OCI-LY1 (cell line): ENCODE results near the gene MMP26.
"Not testable (repeated sequence)": the region's sequence is repeated elsewhere in the genome, so short reads cannot be mapped to it uniquely, and the experiment has no call there.

Experiments used
- H2AFZ ChIP-seq: fragments of 200-600 bp; sonication (generic), shearing (Covaris generic); 2 replicates; pipeline ENCODE4 v1.6.0; 2014; ENCODE audit warnings: antibody characterized with exemption, mild to moderate bottlenecking, low read length
- H3F3A ChIP-seq: fragments of 200-600 bp; sonication (generic), shearing (Covaris generic); 2 replicates; pipeline ENCODE4 v1.6.0; 2014; ENCODE audit warnings: mild to moderate bottlenecking, antibody characterized with exemption, low read length, moderate library complexity; ENCODE audit not compliant: insufficient read depth
- H3K27ac ChIP-seq: fragments of 200-600 bp; sonication (generic); 2 replicates; pipeline ENCODE4 v1.5.1; 2014; ENCODE audit warnings: low read length, mixed run types, mild to moderate bottlenecking, low read depth; ENCODE audit not compliant: poor library complexity, severe bottlenecking
- H3K27me3 ChIP-seq: fragments of 200-600 bp; sonication (generic); 2 replicates; pipeline ENCODE4 v1.6.0; 2014; ENCODE audit warnings: antibody characterized with exemption, mild to moderate bottlenecking, low read length, moderate library complexity; ENCODE audit not compliant: insufficient read depth
- H3K36me3 ChIP-seq: fragments of 200-600 bp; sonication (generic); 2 replicates; pipeline ENCODE4 v1.6.1; 2014; ENCODE audit warnings: mild to moderate bottlenecking, antibody characterized with exemption, low read length, moderate library complexity, mixed read lengths; ENCODE audit not compliant: insufficient read depth
- H3K4me1 ChIP-seq: fragments of 200-600 bp; sonication (generic); 2 replicates; pipeline ENCODE4 v1.5.1; 2014; ENCODE audit warnings: mild to moderate bottlenecking, low read length, moderate library complexity; ENCODE audit not compliant: insufficient read depth, severe bottlenecking
- H3K4me2 ChIP-seq: fragments of 200-600 bp; sonication (generic), shearing (Covaris generic); 2 replicates; pipeline ENCODE4 v1.6.1; 2014; ENCODE audit warnings: low read length
- H3K4me3 ChIP-seq: fragments of 200-600 bp; sonication (generic); 2 replicates; pipeline ENCODE4 v1.5.1; 2014; ENCODE audit warnings: low read length, low read depth, mild to moderate bottlenecking, mixed read lengths; ENCODE audit not compliant: poor library complexity, severe bottlenecking
- H3K79me2 ChIP-seq: fragments of 200-600 bp; shearing (Covaris generic); 2 replicates; pipeline ENCODE4 v1.6.1; 2016; ENCODE audit warnings: mixed run types, low read length, mixed read lengths; ENCODE audit not compliant: insufficient read depth
- H3K9ac ChIP-seq: fragments of 200-600 bp; sonication (generic), shearing (Covaris generic); 2 replicates; pipeline ENCODE4 v1.6.1; 2014; ENCODE audit warnings: mild to moderate bottlenecking, low read length, mixed read lengths
- H3K9me2 ChIP-seq: fragments of 200-600 bp; sonication (generic), shearing (Covaris generic); 2 replicates; pipeline ENCODE4 v1.6.1; 2014; ENCODE audit warnings: low read depth, mild to moderate bottlenecking, low read length, mixed read lengths
- H3K9me3 ChIP-seq: fragments of 200-600 bp; shearing (Covaris generic); 2 replicates; pipeline ENCODE4 v1.6.1; 2014; ENCODE audit warnings: low read length, mixed read lengths
- H4K20me1 ChIP-seq: fragments of 200-600 bp; sonication (generic), shearing (Covaris generic); 2 replicates; pipeline ENCODE4 v1.6.0; 2016; ENCODE audit warnings: mild to moderate bottlenecking, low read length; ENCODE audit not compliant: insufficient read depth
- CTCF ChIP-seq: fragments of 200-600 bp; sonication (generic), shearing (Covaris generic); IDR thresholded peaks from 2 replicates; pipeline ENCODE4 v1.5.1; 2017; ENCODE audit warnings: mild to moderate bottlenecking, antibody characterized with exemption, low read length, moderate library complexity, mixed read lengths
- EZH2 ChIP-seq: fragments of 200-600 bp; sonication (generic), shearing (Covaris generic); IDR thresholded peaks from 2 replicates; pipeline ENCODE4 v1.8.0; 2017; ENCODE audit warnings: borderline replicate concordance, mixed run types, mild to moderate bottlenecking, antibody characterized with exemption, low read length, moderate library complexity, mixed read lengths

The MMP26 gene

GRCh38 chr11:4713241-4713640, 8.7 kb downstream of the MMP26 start:
- H3K27me3 ChIP-seq = no peaks in the 10 kb centered on the region
- no peak overlapping the region for H3K4me2 ChIP-seq
- no peaks in the 10 kb centered on the region for H3K4me1 ChIP-seq
- H3K4me3 ChIP-seq = no peak overlapping the region
- no peaks in the 10 kb centered on the region for H3K79me2 ChIP-seq
- no peak for TF ChIP-seq EZH2
- no peak for TF ChIP-seq CTCF
- no peaks in the 10 kb centered on the region for H3K36me3 ChIP-seq
- H4K20me1 ChIP-seq = no peaks in the 10 kb centered on the region
- H3K9me3 ChIP-seq = no peaks in the 10 kb centered on the region
- no peak overlapping the region for H3K9ac ChIP-seq
- no peak overlapping the region for H3K27ac ChIP-seq
- H3F3A ChIP-seq = no peaks in the 10 kb centered on the region
- H2AFZ ChIP-seq = no peak overlapping the region
- H3K9me2 ChIP-seq = no peaks in the 10 kb centered on the region

GRCh38 chr11:4714300-4714699, 9.7 kb downstream of the MMP26 start:
- Histone ChIP-seq H3K27ac (no peak overlapping the region), H3K9me3 (no peaks in the 10 kb centered on the region), H2AFZ (no peak overlapping the region), H3K36me3 (no peaks in the 10 kb centered on the region), H3K27me3 (no peaks in the 10 kb centered on the region), H3K4me3 (no peak overlapping the region), H3K79me2 (no peaks in the 10 kb centered on the region), H3K9me2 (no peaks in the 10 kb centered on the region), H3K9ac (no peak overlapping the region), H3F3A (no peaks in the 10 kb centered on the region), H3K4me1 (no peaks in the 10 kb centered on the region), H3K4me2 (no peak overlapping the region), H4K20me1 (no peaks in the 10 kb centered on the region)
- TF ChIP-seq CTCF (no peak), EZH2 (no peak)

- H3K27ac ChIP-seq, H3K9me3 ChIP-seq, H3K4me1 ChIP-seq, H3F3A ChIP-seq, H3K9ac ChIP-seq, H2AFZ ChIP-seq, H3K79me2 ChIP-seq, H3K9me2 ChIP-seq, H3K4me3 ChIP-seq, H3K4me2 ChIP-seq, H3K27me3 ChIP-seq, H3K36me3 ChIP-seq, H4K20me1 ChIP-seq: not testable (repeated sequence)
These were observed 18.3 kb downstream of the MMP26 start for GRCh38 chr11:4722616-4723534.

GRCh38 chr11:4727171-4727570, 22.6 kb downstream of the MMP26 start:
- Histone ChIP-seq H3K4me1 (no peaks in the 10 kb centered on the region), H3K9me2 (no peaks in the 10 kb centered on the region), H3K9ac (no peak overlapping the region), H3K27ac (no peak overlapping the region), H3K79me2 (no peaks in the 10 kb centered on the region), H3K36me3 (no peaks in the 10 kb centered on the region), H2AFZ (no peak overlapping the region), H3K9me3 (no peaks in the 10 kb centered on the region; the same call in 1 of the 2 replicates), H3F3A (no peaks in the 10 kb centered on the region), H4K20me1 (no peaks in the 10 kb centered on the region), H3K4me3 (no peak overlapping the region), H3K4me2 (no peak overlapping the region), H3K27me3 (no peaks in the 10 kb centered on the region)
- no peak for TF ChIP-seq CTCF
- TF ChIP-seq EZH2 = no peak
